NOMO-1 (cell line): Measurements from ENCODE around the gene SEMA5A.

Experiments
- DNase-seq, 2 experiments: peaks; one replicate each; lab custom pipeline; 2025; ENCODE audit not compliant: unreplicated experiment in 2 of 2; lab: John Stamatoyannopoulos, UW

SEMA5A gene

GRCh38 chr5:9547122-9547947 is 1.5 kb upstream of the SEMA5A start:
- no peak for DNase-seq

DNA sequence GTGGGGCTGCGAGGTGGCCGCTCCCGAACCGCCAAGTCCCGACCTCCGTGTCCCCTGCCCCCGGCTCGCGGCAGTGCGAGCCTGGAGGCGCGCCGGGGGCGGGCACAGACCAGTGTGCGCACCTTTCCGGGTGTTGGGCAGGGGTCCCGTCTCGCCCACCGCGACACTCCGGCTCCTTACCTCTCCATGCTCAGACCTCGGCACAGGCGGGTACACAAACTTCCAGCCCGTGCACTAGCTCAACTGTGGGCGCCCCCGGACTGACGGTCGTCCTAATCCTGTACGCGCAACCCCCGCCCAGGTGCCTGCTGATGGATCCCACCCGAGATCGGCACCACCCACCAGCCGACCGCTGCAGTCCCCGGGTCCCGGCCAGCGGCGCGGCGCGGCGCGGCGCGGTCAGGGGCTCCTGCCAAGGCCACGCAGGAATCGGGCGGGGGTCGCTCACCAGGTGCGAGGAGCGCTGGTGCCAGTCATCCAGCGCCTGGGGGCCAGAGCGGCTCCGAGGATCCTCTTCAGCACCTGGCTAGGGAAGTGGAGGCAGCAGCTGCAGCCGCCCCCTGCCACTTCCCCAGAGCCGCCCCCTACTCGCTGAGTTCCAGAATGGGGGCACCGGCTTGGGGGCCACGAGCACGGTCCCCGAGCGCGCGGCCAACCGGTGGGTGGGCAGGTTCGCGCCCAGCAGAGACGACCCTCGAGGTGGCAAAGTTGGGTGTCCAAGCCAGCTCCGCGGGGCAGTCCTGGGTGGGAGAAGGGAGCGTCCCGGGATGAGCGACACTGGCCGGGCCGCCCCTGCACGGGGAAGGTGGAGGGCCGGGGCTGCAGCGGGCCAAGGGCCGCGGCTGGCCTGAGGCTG is 511 bp downstream of the SEMA5A start:
- no peak for DNase-seq

DNA sequence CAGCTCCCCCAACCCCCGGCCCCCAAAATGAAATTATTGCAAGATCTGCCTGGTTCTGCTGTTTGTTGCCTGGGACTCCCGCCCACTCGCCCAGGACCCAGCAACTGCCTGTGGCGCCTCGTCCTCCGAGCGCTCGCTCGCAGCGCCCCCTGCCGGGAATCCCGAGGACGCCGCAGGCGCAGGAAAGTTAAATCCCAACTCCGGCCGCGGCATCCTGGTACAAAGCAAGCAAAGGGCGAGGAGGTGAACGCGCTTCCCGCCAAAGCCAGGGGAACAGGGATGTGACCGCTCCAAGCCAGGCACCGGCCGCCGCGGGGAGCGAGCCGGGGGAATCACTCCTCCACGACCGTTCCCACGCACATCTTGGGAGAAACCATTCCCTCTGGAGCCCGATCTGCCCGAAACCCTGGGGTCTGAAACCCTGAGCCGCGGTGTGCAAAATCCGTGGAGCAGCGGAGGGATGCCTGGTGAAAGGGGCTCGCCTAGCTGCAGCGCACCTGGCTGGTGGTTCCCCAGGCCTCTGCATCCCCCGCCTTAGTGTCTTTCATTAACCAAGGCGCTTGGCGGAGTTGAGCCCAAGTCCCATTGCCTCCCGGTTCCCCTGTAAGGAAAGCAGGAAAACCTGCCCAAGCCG is 1.3 kb downstream of the SEMA5A start:
- DNase-seq, result no peak

DNA sequence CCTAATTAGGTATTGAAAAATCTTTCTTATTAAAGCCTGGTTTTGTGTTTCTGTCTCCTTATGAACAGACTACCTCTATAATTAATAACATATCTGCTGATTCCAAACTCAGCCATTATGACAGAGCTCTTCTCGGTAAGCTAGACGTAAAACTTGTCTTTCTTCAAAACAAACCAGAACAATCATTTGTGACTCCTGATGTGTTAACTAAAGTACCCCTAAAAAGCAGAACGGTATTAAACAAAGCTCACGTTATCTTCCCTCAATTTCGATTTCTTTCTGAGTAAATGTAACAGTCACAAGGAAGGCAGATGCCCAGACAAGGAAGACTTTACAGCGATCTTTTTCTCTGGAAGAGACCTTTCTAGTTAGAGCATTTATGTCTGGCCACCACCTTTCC is 1.8 kb downstream of the SEMA5A start:
- no peak for DNase-seq

- DNase-seq, result no peak
Observed at GRCh38 chr5:9543311-9543920, 2.5 kb downstream of the SEMA5A start.

- DNase-seq, result no peak
Observed at GRCh38 chr5:9540791-9541190, 5.1 kb downstream of the SEMA5A start.

DNA sequence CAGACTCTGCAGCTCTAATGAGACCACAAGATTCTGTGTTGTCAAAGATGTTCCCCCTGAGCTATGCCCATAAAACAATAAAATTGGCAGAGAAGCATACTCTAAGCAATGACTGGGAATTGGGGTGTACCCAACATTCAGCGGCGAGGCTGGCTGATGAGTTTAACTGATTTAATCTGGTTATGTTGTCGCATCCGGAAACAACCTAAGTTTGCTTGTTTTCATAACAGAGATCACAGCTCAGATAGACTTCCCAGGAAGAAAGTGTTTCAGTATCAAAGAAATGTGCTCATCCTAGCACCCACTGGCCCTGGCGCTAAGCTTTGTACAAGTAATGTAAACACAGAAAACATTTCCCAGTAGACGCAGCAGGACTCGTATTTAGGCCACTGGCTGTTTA is 7.4 kb downstream of the SEMA5A start:
- DNase-seq, result no peak

- no peak for DNase-seq
Observed at GRCh38 chr5:9537223-9538141, 8.4 kb downstream of the SEMA5A start.

GRCh38 chr5:9536717-9537116 is 9.2 kb downstream of the SEMA5A start:
- no peak for DNase-seq

DNA sequence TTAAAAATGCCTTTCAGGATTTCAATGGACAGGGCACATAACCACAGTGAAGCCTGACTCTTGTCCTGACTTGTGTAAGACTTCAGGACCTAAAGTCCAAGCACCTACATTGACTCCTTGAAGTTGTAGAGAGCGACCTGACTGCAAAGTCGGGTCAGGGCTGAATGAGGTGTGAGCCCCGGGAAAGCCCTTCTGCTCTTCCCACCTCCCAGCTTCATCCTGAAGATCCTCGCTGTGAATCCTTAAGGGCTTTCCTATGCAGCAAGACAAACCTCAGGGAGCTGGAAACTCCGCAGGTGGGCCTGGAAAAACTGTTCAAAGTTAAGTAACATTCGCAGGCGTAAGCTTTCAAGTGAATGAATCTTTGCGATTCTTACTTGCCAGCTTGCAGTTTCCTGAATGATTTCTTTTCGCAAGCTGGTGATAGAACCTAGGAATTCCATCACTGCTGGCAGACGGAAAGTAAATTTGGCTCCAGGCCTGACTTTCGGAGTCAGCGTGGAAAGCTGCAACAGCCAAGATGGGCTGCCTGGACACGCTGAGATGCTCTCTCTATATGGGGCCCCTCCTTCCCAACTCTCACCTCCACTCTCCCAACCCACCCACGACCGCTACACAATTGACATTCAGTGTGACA is 10.9 kb downstream of the SEMA5A start:
- no peak for DNase-seq

DNA sequence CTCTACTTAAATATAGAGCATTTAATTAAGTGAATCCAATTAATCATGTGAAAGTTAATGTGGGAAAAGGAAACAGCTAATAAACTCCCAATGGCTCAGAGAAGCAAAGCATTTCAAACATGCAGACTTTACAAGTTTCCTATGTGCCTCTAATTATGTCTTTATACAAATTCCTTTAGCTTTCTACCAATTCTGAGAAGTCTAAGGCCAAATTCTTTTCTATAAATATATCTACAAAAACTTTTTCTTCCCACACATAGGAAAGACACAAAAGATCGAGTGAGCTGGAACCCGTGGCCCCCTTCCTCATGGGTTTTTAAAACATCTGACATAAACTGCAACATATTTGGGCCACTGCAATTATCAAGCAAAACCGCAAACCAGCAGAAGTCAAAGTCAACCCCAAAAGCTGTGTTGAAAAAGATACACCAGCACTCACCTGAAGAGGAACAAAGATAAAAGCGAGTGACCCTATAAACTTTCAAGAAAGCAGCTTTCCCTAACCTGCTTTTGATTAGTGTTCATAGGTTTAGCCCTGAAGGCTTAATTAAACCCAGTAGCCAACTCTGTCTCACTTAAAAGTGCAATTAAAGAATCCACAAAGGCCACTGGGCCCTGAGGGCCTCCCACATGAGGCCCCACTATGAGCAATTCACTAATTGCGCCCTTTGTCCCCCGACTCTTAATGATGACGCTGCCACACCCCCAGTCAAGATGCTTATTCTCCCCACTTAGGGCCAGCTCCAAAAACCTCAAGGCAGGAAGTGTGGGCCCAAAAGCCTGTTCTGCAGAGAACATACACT is 12.1 kb downstream of the SEMA5A start:
- no peak for DNase-seq

- DNase-seq, result no peak
Observed at GRCh38 chr5:9533096-9533495, 12.8 kb downstream of the SEMA5A start.

DNA sequence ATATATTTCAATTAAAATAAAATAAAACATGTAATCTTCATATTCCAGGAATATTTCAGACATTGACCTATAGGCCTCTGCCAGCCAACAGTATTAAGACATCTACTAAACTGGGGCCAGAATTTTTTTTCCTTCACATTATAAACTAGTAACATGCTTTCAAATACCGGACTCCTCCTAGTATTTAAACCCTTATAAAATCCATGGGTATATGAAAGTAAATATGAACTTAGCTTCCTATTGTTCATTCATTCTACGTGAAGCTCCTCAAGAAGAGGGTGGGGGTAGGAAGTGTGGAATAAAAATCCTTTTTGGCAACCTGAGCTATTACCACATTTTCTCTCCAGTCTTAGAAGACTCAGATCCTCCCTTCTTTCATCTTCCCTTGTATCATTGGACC is 16.4 kb downstream of the SEMA5A start:
- DNase-seq, result no peak

DNA sequence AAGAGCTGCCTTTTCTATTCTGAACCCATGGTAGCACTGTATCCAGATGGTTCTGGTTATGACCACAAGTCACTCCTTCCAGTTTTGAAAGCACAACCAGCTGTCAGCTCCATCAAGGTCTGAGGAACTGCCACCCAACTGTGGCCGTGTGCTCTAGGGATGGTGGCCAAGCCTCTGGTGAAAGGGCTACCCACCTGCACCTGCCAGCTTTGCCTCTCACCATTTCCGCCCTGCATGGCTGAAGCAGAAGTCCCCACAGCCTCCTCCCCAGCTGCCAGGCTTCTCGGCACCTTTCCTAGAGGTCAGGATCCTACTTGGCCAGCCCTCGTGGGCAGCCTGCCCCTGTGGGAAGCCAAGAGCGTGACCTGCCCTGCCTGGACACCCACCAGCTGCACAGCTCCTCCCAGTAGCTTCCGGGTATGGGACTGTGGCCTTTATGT is 16.8 kb downstream of the SEMA5A start:
- DNase-seq, result no peak

- no peak for DNase-seq
Observed at GRCh38 chr5:9524941-9525340, 20.9 kb downstream of the SEMA5A start.

DNA sequence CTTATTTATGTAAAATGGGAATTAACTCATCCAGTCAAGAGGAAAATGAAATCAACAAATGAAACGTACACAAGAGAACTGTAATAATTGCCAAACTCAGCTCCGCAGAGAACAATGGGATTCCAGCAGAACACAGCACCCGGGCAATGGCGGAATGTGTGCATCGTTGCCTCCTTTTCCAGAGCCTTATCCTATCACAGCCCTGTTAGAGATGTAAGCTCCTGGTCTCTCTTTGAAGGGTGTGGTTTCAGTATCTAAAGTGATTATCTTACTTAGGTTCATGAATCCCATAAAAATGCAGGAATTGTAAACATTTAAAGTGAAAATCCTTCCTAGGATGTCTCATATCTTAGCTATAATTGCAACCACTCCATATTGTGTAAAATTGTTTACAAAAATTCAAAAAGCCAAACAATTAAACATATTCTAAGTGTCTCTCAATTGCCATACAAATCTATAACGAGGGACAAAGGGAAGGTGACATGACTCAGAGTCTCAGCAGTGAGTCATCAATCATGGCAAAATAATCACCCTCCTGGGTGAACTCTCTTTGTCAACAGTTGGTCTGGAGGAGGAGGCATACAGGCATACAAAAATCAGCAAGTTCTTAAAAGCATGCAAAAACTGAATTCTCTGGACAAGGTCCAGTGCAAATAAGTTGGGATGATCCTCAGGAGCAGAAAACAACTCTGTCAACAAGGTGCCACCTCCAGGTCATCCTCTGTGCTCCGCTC is 22.6 kb downstream of the SEMA5A start:
- no peak for DNase-seq

DNA sequence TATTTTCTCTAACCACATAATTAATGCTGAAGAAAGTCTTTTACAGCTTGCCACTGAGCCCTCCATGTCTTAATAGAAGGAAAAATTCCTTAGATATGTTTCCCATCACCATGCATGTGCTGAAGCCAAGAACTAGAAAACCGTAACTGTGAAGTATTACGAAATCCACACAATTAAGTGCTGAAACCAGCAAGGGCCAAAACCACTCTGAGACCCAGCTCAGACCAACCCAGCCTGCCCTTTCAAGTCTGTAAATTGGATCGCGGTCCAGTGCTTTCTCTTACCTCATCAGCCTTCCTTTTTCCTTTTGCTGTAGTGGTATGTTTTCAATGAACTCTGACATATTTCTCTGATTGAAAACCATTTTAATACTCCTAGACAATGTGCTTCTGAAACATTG is 26.3 kb downstream of the SEMA5A start:
- no peak for DNase-seq

- DNase-seq, result no peak
Observed at GRCh38 chr5:9516591-9516990, 29.3 kb downstream of the SEMA5A start.
